Activated CD4-positive, alpha-beta memory T cell treated with anti-CD3 and anti-CD28 coated beads, Interleukin-2, amount 10 ng/mL, durations not matched to agents 7 days and 5 days (primary cell): ENCODE measurements around the gene MYO19. TPM values are rescaled to one million over a fixed set of nuclear protein-coding genes. Genes with fewer than 3 reads are reported as not detected.
A peak's percentile ranks its signal among the peaks of the same experiment; 100 is the strongest.
"Not testable (repeated sequence)": the region's sequence is repeated elsewhere in the genome, so short reads cannot be mapped to it uniquely, and the experiment has no call there.

Source experiments
- CTCF ChIA-PET: fragments of 350-600 bp; sonication (Branson Sonifier 250); formaldehyde crosslinking; loops from one replicate; lab custom pipeline; 2021; ENCODE audit warnings: antibody characterized with exemption, inconsistent platforms; lab: Charles Lee
- POLR2A ChIA-PET: fragments of 350-600 bp; sonication (Branson Sonifier 250); formaldehyde crosslinking; loops from one replicate; lab custom pipeline; 2021; ENCODE audit warnings: antibody characterized with exemption; lab: Charles Lee
- DNase-seq: peaks from one replicate; pipeline ENCODE4 v3.0.0-alpha.2; 2020
- H3K27ac Mint-ChIP-seq: one replicate; pipeline ENCODE4 v1.8.0; 2021; ENCODE audit warnings: mild to moderate bottlenecking, mixed read lengths
- H3K27me3 Mint-ChIP-seq: one replicate; pipeline ENCODE4 v1.8.0; 2021; ENCODE audit warnings: mixed read lengths
- H3K36me3 Mint-ChIP-seq: one replicate; pipeline ENCODE4 v1.8.0; 2021; ENCODE audit warnings: low read depth, mixed read lengths
- H3K4me1 Mint-ChIP-seq: one replicate; pipeline ENCODE4 v1.8.0; 2021; ENCODE audit warnings: mixed read lengths
- H3K4me3 Mint-ChIP-seq: one replicate; pipeline ENCODE4 v1.8.0; 2021; ENCODE audit warnings: mild to moderate bottlenecking, mixed read lengths
- H3K9me3 Mint-ChIP-seq: one replicate; pipeline ENCODE4 v1.8.0; 2021; ENCODE audit warnings: mixed read lengths
- total RNA-seq, 2 experiments: library from RNA; stranded (reverse); gene quantifications; one replicate each; pipeline ENCODE4 v1.2.3, GENCODE V29; 2021

The MYO19 gene
- total RNA-seq, 2 experiments from 2014 or later = 87.2 to 92.2 TPM

DNA sequence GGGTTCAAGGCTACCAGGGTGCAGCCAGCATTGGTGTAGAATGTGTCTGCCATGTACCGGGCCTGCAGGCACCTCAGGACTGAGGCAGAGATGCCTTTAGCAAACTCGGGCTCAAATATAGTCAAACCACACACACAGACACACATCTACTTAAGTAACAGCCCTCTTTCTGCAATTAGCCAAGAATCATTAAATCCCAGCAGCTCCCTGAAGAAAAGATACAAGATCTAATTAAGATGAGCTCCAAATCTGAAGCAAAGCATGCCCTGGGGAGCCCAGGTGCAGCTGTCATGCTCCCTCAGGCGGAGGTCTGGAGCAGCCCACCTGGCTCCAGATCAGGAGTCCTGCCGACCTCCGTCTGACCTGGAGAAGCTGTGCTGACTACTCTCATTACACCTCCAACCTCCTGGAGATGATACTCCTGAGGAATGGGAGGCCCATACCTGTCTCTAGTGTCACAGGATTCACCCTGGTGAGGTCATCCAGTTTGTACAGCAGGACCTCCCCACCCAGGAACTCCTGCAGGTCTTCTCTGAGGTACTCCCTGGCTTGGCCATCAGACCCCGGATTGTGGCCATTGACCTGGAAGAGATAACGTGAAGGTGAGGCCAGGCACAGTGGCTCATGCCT is 6.9 kb downstream of the MYO19 start:
- Mint-ChIP-seq H3K9me3 (no peaks in the 10 kb centered on the region), H3K36me3 (peaks cover 57% of the 10 kb centered on the region), H3K4me1 (peaks cover 43% of the 10 kb centered on the region), H3K27me3 (no peaks in the 10 kb centered on the region), H3K4me3 (no peak overlapping the region), H3K27ac (no peak overlapping the region)
- CTCF ChIA-PET = no interaction called here
- POLR2A ChIA-PET = interaction anchor here (1.7 to 2.5 kb wide), 2 partner anchors 8 to 18 kb away, joined by 6 to 10 read pairs; partner anchors contain the start of genes MYO19 and PIGW
- DNase-seq = peak; percentile 8

DNA sequence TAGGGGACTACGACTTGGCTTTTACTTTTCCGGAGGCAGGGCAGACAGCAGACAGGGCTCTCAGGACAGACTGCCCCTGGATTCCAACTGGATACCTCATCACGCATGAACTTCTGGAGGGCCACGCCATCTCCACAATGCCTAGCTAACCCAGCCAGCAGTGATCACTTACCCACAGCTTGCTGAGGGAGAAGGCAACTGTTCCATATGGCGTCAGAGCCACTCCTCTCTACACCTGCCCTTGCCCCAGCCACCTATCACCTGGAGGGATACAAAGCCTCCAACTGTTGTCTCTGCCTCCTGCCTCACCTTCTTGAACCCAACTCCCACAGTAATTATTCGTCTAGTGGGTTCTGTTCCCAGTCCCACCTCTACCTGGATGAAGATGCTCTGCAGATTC is 8.8 kb downstream of the MYO19 start:
- peaks cover 56% of the 10 kb centered on the region for H3K36me3 Mint-ChIP-seq
- H3K9me3 Mint-ChIP-seq = no peaks in the 10 kb centered on the region
- H3K4me3 Mint-ChIP-seq = no peak overlapping the region
- no peak overlapping the region for H3K27ac Mint-ChIP-seq
- ChIA-PET POLR2A (interaction anchor here (2.5 kb wide), 1 partner anchor 9 kb away, joined by 10 read pairs; the partner anchor contains the start of genes MYO19 and PIGW), CTCF (no interaction called here)
- H3K4me1 Mint-ChIP-seq = peaks cover 31% of the 10 kb centered on the region
- no peaks in the 10 kb centered on the region for H3K27me3 Mint-ChIP-seq
- peak; percentile 4 for DNase-seq

DNA sequence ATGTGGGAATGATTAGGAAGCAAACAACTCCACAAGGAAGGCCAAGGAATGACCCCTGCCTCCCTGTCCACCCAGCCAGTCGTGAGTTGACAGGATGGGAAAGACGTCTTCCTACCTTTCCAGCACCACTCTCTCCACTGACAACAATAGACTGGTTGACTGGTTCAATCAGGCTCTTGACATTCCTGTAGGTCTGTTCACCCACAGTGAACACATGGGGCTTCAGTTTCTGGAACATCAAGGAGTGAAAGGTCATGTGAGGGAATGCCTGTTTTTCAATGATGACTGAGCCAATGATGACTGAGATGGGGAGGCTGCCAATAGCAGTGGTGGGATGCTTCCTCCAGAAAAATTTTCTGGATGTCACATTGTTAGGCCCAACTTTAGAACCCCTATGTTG is 9.6 kb downstream of the MYO19 start:
- ChIA-PET POLR2A (interaction anchor here (0.8 to 2.0 kb wide), 3 partner anchors 9 to 21 kb away, joined by 3 to 14 read pairs (median 4); partner anchors contain the start of genes MYO19 and PIGW), CTCF (interaction anchor here (2.2 kb wide), 1 partner anchor 9 kb away, joined by 8 read pairs; the partner anchor contains the start of genes MYO19 and PIGW)
- no peak overlapping the region for H3K27ac Mint-ChIP-seq
- H3K4me1 Mint-ChIP-seq = peaks cover 33% of the 10 kb centered on the region
- peak; percentile 3 for DNase-seq
- no peaks in the 10 kb centered on the region for H3K9me3 Mint-ChIP-seq
- H3K27me3 Mint-ChIP-seq = no peaks in the 10 kb centered on the region
- peaks cover 63% of the 10 kb centered on the region for H3K36me3 Mint-ChIP-seq
- no peak overlapping the region for H3K4me3 Mint-ChIP-seq

DNA sequence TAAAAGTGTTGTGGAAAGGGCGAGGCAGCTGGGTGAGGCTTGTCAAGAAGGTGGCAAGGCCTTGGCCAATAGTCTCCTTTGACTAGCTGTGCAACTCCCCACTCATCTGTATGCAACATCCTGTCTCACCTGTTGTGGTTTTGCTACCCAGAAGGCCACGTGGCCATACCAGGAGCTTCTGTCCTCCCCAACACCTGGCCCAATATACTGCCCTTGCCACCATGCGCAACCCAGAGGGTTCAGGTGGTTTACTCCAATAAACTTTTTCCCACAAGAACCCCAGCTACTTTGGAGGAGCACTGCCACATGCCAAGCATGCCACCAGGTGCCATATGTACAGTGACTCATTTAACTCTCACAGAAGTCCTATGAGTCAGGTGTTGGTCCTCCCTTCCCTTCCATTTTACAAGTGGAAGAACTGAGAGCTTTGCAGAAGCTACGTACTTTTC is 10.2 kb downstream of the MYO19 start:
- H3K36me3 Mint-ChIP-seq = peaks cover 64% of the 10 kb centered on the region
- CTCF ChIA-PET = interaction anchor here (2.2 kb wide), 1 partner anchor 10 kb away, joined by 8 read pairs; the partner anchor contains the start of genes MYO19 and PIGW
- peak overlapping the region; percentile 40 for H3K27ac Mint-ChIP-seq
- H3K4me3 Mint-ChIP-seq = no peak overlapping the region
- DNase-seq = peak; percentile 13
- no peaks in the 10 kb centered on the region for H3K27me3 Mint-ChIP-seq
- H3K4me1 Mint-ChIP-seq = peaks cover 32% of the 10 kb centered on the region
- POLR2A ChIA-PET = interaction anchor here (0.8 to 2.0 kb wide), 4 partner anchors 10 to 29 kb away, joined by 3 to 14 read pairs (median 4); partner anchors contain the start of genes MYO19 and PIGW
- H3K9me3 Mint-ChIP-seq = no peaks in the 10 kb centered on the region

DNA sequence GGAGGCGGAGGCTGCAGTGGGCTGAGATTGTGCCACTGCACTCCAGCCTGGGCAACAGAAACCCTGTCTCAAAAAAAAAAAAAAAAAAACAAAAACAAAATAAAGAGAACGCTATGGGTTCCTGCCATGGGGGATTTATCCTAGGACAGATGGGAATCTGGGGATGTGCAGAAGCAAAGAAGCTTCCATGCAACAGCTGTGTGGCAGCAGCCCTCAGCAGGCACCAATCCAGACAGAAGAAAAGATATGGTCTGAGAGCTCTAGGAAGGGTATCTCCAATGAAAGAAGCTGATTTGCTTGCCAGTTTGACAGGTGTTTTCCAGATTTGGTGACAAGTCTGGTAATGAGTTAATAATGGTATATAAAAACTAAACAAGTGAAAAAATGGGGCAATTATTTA is 11.6 kb downstream of the MYO19 start:
- H3K9me3 Mint-ChIP-seq = no peaks in the 10 kb centered on the region
- no peak overlapping the region for H3K4me3 Mint-ChIP-seq
- ChIA-PET CTCF (interaction anchor here (0.7 to 2.2 kb wide), 2 partner anchors 9 to 11 kb away, joined by 3 to 8 read pairs; partner anchors contain the start of genes MYO19 and PIGW), POLR2A (no interaction called here)
- H3K27ac Mint-ChIP-seq = no peak overlapping the region
- no peak for DNase-seq
- peaks cover 25% of the 10 kb centered on the region for H3K4me1 Mint-ChIP-seq
- no peaks in the 10 kb centered on the region for H3K27me3 Mint-ChIP-seq
- H3K36me3 Mint-ChIP-seq = peaks cover 65% of the 10 kb centered on the region

DNA sequence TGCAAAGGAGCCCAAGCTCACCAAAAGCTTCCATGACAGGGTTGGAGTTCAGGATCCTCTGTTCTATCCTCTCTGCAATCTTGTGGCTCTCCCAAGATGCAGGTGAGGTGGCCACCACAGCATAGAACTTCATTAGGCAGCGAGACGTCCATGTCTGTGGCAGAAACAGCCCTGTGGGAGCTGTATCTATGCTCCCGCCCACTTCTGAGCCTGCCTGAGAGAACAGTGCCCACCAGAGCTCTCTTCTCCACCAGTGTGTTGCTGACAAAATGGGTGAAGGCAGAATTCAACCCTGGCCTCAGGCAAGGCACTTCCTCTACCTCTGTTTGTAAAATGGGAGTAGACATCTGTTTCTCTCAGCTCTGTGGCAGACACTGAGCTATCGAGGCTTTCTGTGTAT is 18.8 kb downstream of the MYO19 start:
- Mint-ChIP-seq H3K9me3 (no peaks in the 10 kb centered on the region), H3K27ac (no peak overlapping the region), H3K27me3 (no peaks in the 10 kb centered on the region), H3K4me1 (peaks cover 2% of the 10 kb centered on the region), H3K4me3 (no peak overlapping the region), H3K36me3 (peaks cover 53% of the 10 kb centered on the region)
- ChIA-PET CTCF (interaction anchor here (1.2 to 1.3 kb wide), 2 partner anchors 18 to 19 kb away, joined by 3 read pairs; partner anchors contain the start of genes MYO19 and PIGW), POLR2A (interaction anchor here (1.0 to 1.9 kb wide), 3 partner anchors 14 to 19 kb away, joined by 3 to 5 read pairs (median 3); partner anchors contain the start of gene PIGW)
- no peak for DNase-seq

DNA sequence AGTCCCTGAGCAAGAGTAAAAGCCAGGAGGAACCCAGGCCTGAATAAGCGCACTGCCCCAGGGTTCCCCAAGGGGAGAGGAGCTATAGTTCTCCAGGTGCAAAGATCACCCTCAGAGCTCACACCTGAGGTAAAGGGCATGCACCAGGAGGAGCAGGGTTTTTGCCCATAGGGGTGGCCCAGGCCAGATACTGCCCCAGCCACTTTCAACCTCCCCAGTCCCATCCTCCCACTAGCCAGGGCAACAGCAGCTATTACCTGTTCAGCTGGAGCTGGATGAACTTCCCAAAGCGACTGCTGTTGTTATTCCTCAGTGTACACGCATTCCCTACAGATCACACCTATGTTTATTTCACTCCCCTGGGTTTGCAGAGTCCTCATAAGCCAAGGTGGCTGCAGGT is 19.8 kb downstream of the MYO19 start:
- no peak overlapping the region for H3K4me3 Mint-ChIP-seq
- no peaks in the 10 kb centered on the region for H3K4me1 Mint-ChIP-seq
- ChIA-PET CTCF (interaction anchor here (0.5 to 0.7 kb wide), 2 partner anchors 8 to 19 kb away, joined by 3 read pairs; partner anchors contain the start of genes MYO19 and PIGW), POLR2A (interaction anchor here (1.9 kb wide), 1 partner anchor 19 kb away, joined by 5 read pairs; no protein-coding TSS in a partner anchor)
- no peaks in the 10 kb centered on the region for H3K27me3 Mint-ChIP-seq
- no peak overlapping the region for H3K27ac Mint-ChIP-seq
- H3K36me3 Mint-ChIP-seq = peaks cover 50% of the 10 kb centered on the region
- DNase-seq = no peak
- H3K9me3 Mint-ChIP-seq = no peaks in the 10 kb centered on the region

DNA sequence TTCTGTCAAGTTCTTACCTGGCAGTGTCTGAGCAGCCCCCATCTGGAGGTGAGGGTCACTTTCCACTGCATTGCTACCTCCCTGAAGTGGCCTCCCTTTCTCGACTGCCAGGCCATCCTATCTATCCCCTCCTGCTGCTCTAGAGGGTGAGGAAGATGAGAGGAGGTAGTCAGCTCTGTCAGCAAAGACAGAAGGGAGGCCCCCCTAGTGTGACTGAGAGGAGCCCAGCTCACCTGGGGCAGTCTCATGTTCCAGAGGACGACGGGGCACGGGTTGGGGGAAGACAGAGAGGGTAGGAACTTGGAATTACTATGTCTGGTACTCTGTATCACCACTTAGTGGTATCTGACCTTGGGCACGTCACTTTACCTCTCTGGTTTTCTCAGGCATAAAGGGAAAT is 22.0 kb downstream of the MYO19 start:
- Mint-ChIP-seq H3K4me3 (no peak overlapping the region), H3K4me1 (no peaks in the 10 kb centered on the region), H3K27me3 (no peaks in the 10 kb centered on the region), H3K36me3 (peaks cover 50% of the 10 kb centered on the region), H3K27ac (no peak overlapping the region), H3K9me3 (no peaks in the 10 kb centered on the region)
- DNase-seq = no peak
- ChIA-PET CTCF (no interaction called here), POLR2A (no interaction called here)

DNA sequence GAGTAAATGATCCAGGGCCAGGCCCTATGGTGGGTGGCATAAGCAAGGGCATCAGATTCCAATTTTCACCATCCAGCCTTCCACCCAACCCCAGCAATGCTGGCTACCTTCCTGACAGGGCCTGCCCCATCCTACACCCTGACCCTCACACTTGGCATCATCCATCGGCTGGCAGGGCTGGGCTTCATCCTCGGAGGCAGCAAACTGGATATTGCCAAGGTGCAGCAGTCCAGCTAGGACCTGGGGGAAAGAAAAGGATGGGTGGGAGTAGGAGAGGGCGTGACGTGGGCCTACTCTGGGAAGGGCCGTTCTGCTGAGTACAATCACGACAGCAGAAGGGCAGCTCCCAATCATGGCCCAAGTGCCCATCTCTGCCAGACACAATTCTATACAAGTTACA is 23.5 kb downstream of the MYO19 start:
- H3K4me3 Mint-ChIP-seq = no peak overlapping the region
- H3K36me3 Mint-ChIP-seq = peaks cover 48% of the 10 kb centered on the region
- no peak overlapping the region for H3K27ac Mint-ChIP-seq
- H3K4me1 Mint-ChIP-seq = no peaks in the 10 kb centered on the region
- no peaks in the 10 kb centered on the region for H3K27me3 Mint-ChIP-seq
- ChIA-PET CTCF (interaction anchor here (0.9 kb wide), 1 partner anchor 23 kb away, joined by 4 read pairs; no protein-coding TSS in a partner anchor), POLR2A (no interaction called here)
- DNase-seq = no peak
- no peaks in the 10 kb centered on the region for H3K9me3 Mint-ChIP-seq

DNA sequence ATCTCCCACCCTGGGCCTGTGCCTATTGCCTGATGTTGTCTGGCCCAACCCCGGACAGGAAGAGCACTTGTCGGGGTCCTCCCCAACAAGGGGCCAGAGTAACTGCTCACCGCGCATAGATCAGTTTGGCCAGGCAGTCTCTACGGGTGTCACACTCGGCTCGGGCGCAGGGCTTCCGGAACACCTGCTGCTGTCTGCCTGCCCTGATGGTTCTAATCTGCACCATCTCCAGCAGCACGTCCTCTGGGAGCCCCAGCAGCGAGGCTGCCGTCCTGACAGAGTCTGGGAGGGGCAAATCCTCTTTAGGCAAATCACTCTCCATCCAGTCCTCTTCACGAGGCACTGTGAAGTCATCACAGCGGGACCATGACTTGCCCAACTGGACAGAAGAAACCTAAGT is 24.0 kb downstream of the MYO19 start:
- Mint-ChIP-seq H3K9me3 (no peaks in the 10 kb centered on the region), H3K27ac (no peak overlapping the region), H3K36me3 (peaks cover 49% of the 10 kb centered on the region), H3K4me3 (no peak overlapping the region), H3K27me3 (no peaks in the 10 kb centered on the region), H3K4me1 (no peaks in the 10 kb centered on the region)
- DNase-seq = no peak
- POLR2A ChIA-PET = no interaction called here
- CTCF ChIA-PET = no interaction called here

DNA sequence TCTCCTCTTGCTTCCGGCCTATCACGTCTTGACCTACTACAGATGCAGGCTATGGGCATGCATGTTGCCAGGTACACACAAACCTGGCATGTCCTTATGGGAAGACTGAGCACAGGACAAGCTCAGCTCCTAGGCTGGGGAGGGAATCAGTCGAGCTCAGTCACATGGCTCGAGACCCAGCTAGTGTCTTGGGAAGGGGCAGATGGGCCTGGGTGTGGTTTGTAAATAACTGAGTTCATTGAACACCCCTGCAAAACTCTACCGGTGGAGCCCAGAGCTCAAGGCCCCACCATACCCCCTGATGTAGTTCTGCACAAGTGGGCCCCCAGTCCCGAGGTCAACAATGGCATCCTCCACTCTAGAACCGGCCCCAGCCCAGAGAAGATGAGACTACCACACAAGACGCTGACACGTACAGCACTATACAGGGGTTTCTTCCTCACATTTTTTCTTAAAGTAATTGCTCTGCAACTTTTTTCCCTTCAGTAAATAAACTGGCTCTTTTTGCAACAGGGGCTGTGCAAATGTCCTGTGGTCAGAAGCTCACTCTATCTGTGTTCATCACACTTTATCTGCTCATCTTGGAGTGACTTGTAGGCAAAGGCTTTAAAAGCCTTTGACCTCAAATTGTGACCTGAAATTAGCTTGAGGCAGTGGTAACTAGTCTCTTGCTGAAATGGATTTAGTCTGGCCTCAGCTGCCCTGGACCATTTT is 25.2 kb downstream of the MYO19 start:
- Mint-ChIP-seq H3K4me1 (no peaks in the 10 kb centered on the region), H3K27ac (no peak overlapping the region), H3K9me3 (no peaks in the 10 kb centered on the region), H3K27me3 (no peaks in the 10 kb centered on the region), H3K4me3 (no peak overlapping the region), H3K36me3 (peaks cover 51% of the 10 kb centered on the region)
- DNase-seq = no peak
- POLR2A ChIA-PET = interaction anchor here (0.7 to 1.7 kb wide), 2 partner anchors 8 to 21 kb away, joined by 3 to 4 read pairs; no protein-coding TSS in a partner anchor
- CTCF ChIA-PET = no interaction called here

DNA sequence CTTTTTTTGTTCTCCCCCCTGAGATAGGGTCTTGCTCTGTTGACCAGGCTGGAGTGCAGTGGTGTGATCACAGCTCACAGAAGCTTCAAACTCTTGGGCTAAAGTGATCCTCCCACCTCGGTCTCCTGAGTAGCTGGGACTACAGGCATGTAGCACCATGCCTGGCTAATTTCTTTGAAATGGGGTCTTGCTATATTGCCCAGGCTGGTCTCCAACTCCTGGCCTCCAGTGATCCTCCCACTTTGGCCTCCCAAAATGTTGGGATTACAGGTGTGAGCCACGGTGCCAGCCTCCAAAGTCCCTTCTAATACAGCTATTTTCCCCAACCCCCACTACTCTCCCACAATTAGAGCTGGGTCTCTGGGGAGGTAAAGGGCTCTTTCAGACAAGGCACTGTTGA is 26.2 kb downstream of the MYO19 start:
- H3K27me3 Mint-ChIP-seq, H3K4me3 Mint-ChIP-seq, H3K4me1 Mint-ChIP-seq, H3K27ac Mint-ChIP-seq, DNase-seq, H3K9me3 Mint-ChIP-seq, CTCF ChIA-PET: not testable (repeated sequence)
- POLR2A ChIA-PET = interaction anchor here (1.2 to 1.7 kb wide), 3 partner anchors 16 to 22 kb away, joined by 3 to 4 read pairs (median 3); no protein-coding TSS in a partner anchor
- H3K36me3 Mint-ChIP-seq = peaks cover 61% of the 10 kb centered on the region
